Measurements from ENCODE around the gene NSMCE1. TPM values are rescaled to one million over a fixed set of nuclear protein-coding genes. Genes with fewer than 3 reads are reported as not detected.

NSMCE1 gene
- total RNA-seq, 1 donor from 2014 or later, result 33.5 TPM

DNA sequence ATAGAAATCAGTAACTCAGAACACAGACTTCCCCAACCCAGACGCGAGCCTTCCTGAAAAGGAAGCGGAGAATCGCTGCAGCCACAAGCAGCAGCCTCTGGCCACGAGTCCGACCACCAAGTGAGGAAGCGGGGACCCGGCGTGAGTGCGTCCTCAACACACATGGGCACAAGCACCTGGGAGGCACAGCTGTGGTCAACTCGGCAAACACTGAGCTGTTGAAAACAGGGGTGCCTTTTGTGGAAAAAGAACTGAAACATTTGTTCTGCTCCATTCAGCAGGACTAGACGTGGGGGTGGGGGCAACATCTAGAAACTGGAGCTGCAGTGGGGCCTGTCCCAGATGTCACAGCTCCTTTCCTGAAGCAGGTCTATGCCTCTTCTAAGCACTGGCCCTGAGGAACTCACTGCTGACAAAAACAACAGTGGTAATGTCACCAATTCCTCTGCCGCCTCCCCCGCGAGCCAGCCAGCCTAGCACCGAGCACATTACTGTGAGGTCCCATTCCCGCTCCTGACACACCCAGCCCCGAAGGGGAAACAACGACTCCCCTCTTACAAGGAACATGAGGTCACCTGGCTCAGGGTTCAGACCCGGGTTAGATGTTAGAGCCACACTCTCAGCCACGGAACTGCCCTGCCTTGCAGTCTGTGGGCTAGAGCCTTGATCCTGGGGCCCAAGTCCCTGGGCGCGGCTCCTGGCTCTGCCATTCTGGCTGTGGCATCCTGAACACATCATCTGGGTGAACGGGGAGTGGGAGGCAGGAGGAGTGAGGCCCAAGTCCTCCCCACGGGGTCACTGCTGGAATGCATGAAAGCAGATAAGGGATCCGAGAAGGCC is 36.3 kb downstream of the NSMCE1 start:
- DNase-seq (ENCODE audit: low read depth in 2 of 2), result no peak

DNA sequence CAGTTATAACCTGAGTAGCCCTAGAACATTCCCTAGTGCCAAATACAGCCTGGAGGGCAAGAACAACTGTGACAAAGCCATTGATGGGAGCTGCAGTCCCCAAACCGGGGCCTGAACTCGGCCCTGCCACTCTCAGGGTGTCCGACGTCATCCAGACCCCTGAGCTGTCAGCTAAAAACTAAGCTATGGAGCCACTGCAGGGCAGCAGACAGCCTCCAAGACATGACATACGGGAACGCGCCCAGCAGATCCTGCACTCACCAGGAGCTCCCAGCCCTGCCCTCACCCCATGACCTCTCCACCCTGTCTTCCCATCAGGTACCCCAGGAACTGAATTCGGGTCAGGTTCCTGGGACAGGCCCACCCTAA is 36.9 kb downstream of the NSMCE1 start:
- DNase-seq (ENCODE audit: low read depth in 2 of 2), result no peak

DNA sequence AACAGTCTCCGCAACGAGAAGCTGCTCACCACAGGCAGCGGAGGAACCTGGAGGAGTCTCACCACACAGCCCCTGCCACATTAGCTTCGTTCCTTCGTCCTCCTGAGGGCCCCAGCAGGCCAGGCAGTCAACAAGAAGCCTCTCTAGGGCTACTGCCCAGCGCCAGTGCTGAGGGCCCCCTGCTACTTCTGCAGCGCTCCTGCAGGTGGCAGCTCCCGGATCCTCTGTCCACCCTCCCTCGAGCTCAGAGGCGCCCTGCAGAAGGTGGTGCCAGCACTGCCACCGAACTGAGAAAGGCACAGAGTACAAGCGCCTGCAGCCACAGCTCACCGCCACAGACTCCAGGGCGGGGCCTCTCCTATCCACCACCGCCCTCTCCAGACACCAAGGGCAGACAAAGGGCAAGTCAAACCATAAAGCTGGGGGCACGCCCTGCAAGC is 38.0 kb downstream of the NSMCE1 start:
- DNase-seq (ENCODE audit: low read depth in 2 of 2), result no peak

DNA sequence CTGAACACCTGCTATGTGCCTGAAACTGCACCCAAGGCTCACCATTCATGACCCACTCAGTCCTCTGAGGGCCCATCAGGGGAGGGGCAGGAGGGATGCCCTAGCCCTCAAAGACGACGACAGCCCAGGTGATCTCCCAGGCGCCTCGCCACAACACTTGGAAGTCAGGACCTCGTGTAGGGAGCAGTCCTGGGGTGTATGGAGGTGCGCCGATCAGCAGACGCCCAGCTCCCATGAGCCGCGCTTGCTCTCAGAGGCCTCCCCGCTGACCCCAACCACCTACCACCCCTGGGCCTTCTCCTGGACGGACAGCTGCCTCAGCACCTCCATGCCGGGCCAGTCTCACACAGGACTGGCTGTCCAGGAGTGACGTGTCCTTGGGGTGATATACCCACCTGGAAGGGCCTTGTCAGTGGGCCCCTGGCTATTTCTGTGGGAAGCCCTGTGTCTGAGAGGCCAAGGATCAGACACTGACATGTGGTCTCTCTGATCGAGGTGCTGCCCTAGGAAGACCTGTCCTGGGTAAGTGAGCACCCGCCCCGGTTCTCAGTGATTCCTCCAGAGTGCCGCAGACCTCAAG is 38.6 kb downstream of the NSMCE1 start:
- no peak for DNase-seq (ENCODE audit: low read depth in 2 of 2)

DNA sequence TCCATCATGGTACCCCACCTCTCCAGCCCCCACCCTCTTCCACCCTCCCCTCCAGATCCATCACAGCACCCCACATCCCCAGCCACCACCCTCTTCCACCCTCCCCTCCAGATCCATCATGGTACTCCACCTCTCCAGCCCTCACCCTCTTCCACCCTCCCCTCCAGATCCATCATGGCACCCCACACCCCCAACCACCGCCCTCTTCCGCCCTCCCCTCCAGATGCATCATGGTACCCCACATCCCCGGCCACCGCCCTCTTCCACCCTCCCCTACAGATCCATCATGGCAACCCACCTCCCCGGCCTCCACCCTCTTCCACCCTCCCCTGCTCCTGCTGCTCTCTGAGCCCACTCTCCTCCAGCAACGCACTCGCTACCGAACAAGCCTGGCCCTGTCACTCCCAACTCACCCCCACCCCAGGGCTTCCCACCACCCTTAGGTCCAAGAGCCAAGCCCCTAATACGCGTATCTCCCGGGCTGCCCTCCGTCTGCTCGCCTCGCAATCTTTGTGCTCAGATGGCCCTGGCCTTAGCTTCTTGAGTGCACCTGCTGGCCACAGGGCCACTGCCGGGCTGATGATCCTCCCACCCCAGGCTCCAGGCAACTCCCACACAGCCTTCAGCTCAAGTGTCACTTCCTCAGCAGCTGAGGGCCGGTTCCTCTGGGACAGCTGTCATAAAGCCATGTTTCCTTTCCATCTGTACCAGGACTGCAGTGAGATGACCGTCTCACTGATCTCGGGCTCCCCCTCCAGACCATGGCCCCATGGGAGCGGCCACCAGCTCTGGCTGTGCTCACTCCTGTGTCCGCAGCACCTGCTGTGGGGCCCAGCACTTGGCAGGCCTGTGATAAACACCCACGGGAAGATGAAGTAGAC is 39.7 kb downstream of the NSMCE1 start:
- peak in 1 of 2 donors; percentile 16 for DNase-seq (ENCODE audit: low read depth in 2 of 2)

DNA sequence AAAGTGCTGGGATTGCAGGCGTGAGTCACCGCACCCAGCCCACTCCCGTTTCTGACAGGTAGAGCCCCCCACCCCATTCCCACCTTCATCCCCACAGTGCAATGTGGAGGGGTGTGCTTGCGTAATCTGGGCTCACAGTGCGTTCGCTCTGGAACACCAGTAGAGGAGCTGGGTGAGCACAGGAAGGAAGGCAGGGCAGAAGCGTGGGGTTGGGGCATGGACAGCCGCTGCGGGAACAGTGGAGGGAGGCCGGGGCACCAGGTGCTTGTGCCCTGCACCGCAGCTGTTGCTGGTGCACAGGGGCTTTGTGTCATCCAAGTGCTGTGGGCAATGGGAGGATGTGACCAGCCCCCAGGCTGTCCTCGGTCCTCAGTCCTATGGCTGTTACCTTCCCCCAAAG is 40.5 kb downstream of the NSMCE1 start:
- DNase-seq (ENCODE audit: low read depth in 2 of 2), result no peak

DNA sequence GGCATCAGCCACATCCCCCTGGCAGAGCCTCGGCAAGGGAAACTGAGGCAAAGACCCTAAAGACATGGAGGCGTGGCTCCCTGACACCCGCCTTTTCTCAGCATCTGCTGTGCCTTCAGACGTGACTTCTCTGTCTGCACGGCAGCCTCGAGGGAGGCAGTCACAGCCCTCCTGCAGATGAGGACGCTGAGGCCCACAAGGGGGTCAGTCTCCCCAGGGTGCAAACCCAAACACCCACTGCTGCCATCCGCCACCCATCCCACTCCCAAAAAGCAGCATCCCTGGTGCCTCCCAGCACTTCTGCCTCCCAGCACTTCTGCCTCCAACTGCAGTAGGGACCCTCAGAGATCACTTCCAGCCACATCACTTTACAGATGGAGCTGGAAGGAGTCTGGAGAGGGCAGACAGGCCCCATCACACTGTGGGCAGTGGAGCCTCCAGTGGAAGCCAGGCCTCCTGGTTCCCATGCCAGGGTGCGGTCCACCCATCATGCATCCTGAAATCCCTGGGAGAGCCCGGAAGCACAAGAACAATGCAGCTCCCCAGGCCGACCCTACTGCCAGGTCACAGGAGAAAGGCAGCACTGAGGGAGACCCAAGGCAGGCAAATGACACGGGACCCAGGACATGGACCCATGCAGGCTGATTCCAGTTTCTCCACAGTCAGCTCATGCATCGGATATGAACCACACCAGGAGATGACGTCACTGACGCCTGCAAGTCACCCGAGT is 41.4 kb downstream of the NSMCE1 start:
- DNase-seq (ENCODE audit: low read depth in 2 of 2), result no peak

DNA sequence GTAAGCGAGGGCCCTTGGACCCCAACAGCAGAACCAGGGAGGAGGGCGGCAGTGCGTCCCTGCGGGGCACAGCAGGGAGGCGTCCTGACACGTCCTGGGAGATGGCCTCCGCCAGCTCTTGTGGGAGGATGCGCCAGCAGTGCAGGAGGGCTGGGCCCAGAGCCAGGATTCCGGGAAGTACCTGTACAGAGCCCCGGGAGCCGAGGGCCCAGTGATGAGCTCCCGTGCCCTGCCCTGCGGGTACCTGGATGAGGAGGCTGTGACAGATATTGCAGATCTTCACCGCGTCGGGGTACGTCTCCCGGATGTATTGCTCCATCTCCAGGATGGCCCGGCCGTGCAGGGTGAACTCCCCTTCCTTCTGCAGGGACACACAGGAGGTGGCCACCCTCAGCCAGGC is 42.1 kb downstream of the NSMCE1 start:
- DNase-seq (ENCODE audit: low read depth in 2 of 2), result no peak

DNA sequence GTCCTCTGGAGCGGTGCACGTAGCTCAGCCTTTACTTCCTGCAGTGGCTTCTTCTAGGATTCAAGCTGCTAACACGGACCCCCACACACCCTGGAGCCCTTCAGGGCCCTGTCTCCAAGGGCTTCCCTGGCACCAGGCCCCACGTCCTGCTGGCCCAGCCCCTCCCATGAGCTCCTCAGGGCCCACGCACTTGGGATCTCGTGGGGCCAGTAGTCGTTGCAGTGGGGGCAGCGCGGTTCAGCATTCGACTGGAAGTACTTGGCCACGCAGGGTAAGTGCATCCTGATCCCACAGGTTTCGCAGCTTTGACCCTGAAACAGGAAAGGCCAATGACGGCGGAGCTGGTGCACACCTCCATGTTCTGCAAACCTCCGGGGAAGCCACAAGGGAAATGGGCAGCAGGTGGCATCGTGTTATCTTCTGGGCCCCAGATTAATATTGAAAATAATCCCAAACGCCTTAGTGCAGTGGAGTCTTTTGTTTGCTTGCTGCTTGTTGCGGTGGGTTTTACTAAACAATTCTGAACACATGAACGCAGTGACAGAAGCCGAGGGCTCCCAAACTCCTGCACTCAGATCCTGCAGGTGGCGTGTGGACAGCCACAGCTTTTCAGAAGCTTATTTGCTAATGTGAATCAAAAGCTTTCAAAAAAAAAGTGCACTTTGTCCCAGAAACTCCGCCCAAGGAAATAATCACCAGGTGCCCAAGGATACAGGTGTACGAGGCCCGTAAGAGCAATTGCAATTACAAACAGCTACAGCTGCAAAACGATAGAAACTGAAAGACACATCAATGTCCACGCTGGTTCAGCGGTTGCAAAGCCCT is 42.8 kb downstream of the NSMCE1 start:
- DNase-seq (ENCODE audit: low read depth in 2 of 2), result no peak

DNA sequence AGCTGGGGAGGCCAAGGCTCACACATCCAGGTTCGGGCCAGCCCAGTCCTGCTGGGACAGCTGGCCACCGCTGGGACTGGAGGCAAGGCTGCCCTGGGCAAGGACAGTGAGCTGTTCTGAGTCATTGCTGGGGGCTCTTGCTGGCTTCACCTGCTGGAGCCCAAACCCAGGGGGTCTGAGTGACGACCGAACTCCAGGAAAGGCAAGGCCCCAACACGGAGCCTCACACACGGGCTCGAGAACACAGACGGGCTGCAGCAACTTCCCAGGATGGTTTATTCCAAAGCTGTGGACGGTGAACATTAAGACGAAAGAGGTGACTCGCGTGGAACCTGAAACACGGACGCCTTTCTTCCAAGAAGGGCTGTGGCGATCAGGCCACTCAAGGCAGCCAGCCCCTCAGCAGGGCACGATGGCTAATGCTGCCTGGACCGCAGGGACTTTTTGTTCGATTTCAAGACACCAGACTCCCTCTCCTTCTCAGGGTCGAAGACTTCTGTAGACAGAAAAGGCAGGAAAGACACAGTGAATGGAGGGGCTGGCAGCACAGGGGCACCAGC is 43.8 kb downstream of the NSMCE1 start:
- no peak for DNase-seq (ENCODE audit: low read depth in 2 of 2)

DNA sequence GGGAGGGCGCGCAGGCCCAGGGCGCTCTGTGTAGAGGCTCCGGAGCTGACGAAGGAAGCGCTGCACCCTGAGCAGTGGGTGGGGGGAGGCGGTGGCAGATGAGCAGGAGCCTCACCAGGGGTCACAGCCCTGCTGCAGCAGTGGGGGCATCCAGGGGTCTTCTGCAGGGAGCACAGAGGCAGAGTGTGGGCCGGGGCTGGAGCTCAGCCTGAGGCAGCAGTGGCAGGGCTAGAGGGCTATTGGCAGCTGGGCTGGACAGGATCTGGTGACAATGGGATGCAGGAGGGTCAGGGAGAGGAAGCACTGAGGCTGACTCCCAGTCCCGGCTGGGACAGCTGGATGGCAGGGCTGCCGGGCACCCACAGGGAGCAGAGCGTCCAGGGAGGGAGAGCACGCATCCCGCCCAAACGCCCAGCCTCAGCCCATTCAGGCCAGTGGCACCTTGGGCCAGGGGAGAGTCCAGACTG is 44.3 kb downstream of the NSMCE1 start:
- DNase-seq (ENCODE audit: low read depth in 2 of 2), result no peak

DNA sequence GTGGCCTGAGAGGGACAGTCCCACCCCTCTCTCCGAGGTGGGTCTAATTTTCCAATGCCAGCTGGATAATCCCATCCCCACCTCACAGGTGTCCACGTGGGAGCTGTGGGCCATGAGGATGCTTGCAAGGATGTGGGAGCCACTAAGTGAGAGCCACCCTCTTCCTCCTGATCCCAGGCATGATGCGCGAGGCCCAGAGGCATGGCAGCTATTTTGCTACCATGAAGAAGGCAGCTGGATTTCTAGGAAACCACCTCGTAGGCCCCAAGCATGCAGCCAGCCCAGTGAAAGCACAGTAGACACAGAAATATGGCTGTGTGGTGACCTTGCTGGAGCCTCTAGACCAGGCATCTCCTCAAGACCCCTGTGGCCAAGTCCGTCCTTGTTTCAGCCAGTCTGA is 44.9 kb downstream of the NSMCE1 start:
- no peak for DNase-seq (ENCODE audit: low read depth in 2 of 2)

DNA sequence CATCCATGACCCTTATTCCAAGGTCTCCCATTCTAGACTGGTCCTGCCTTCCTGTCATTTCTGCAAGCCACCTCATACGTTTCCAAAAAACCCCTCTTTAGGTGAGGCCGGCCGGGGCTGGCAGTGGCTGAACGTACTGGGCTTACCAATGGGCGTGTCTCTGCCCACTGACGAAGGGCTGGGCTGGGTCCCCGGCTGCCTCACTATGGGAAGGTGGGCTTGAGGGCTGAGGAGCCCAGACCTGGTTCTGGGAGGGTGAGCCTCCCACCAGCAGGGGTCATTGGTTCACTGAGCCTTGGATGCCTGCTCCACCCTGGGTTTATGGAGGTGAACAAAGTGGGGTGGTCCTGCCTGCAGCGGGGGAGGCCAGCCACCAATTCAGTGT is 45.4 kb downstream of the NSMCE1 start:
- no peak for DNase-seq (ENCODE audit: low read depth in 2 of 2)

DNA sequence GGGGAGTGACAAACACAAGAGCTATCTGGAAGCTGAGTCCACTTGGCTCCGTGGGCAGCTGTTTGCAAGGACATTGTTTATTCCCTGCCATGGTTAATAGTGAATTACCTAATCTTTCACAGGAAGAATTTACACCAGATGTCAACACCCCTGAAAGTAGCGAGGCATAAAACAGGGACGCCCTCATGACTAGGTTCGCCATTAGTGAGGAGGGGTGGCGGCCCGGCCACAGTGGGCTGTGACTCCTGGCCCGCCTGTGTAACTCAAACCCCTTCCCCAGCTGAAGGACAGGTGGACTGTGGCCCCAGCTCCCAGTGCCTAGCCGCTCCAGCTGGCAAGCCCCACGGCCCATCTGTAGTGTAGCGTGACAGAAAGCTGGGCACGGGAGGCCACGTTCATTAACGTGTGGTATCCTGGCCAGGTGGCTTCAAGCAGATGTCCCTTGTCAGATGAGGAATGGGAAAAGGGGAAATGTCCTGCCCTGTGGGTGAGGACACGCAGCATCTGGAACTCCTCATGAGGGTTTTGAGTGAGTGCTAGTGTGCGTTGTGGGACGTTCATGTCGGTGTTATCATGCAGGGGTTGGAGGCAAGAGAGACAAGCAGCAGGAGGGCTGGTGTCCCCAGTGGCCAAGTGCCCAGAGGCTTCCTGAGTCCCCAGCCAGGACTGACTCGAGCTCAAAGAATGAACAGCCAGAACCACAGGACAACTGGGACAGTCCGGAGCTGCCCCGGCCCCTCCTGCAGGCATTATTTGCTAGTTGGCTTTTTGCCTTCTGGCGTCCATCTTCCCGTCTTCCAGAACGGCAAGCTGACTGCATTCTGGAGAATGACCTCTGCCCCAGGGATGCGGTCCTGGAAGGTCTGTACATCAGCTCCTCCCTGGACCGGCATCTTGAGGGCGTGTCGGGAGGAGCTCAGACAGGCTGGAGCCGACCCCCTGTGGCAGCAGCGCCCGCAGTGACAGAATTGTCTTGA is 46.0 kb downstream of the NSMCE1 start:
- DNase-seq (ENCODE audit: low read depth in 2 of 2), result no peak

DNA sequence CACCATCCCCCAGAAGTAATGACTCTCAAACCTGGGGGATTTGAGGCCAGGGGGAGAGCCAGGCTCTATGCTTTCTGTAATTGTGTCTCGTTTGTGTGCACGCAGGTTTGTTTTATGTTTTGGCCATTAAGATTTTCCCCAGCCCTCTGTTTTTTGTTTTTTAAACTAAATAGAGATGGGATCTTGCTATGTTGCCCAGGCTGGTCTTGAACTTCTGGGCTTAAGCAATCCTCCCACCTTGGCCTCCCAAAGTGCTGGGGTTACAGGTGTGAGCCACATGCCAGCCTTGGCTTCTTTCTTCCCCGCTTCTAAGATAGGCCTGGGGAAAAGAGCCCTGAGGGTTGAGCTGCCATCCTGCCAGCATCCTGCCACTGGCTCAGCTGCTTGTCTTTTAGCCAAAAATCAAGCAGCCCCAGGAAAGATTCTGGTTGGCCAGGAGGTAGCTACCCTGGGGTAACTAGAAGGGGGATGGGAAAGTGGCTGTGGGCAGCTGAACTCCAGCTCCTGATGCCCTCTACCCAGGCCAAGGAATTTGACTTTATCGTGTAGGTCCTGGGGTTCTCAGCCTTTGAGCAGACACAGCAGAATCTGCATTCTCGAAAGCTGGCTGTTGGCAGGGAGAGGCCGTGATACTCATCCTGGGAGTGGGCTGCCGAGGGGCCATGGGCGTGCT is 46.9 kb downstream of the NSMCE1 start:
- DNase-seq (ENCODE audit: low read depth in 2 of 2), result no peak

DNA sequence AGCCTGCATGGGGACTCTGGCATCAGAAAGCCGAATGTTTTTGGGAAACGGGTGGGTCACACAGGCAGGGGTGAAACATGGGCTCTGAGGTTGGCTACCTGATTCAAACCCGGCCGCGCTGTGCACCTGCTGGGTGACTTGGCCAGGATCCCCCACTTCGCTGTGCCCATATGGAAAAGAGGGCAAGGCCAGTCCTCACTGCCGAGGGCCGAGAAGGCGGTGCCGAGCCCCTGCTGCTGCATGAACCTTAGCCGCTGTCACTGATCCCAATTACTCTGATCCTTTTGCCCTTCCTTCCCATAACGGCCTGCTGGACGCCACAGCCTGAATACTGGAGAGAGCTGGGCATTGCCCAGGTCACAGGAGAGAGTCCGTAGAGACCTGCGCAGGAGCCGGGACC is 47.6 kb downstream of the NSMCE1 start:
- no peak for DNase-seq (ENCODE audit: low read depth in 2 of 2)

DNA sequence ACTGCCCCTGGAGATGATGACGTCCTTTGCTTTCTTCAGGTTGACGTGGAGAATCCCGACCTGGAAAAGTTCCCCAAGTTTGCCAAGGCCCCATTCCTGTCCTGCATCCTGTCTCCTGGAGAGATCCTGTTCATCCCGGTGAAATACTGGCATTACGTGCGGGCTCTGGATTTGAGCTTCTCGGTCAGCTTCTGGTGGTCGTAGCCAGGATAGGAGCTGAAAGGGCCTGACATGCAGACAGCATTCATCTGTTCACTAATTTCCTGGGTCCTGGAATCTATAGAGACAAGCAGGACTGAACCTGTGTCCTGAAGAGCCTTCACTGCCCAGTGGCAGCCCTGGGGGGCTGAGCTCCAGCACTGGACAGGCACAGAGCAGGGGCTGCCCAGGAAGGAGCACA is 48.0 kb downstream of the NSMCE1 start:
- no peak for DNase-seq (ENCODE audit: low read depth in 2 of 2)

DNA sequence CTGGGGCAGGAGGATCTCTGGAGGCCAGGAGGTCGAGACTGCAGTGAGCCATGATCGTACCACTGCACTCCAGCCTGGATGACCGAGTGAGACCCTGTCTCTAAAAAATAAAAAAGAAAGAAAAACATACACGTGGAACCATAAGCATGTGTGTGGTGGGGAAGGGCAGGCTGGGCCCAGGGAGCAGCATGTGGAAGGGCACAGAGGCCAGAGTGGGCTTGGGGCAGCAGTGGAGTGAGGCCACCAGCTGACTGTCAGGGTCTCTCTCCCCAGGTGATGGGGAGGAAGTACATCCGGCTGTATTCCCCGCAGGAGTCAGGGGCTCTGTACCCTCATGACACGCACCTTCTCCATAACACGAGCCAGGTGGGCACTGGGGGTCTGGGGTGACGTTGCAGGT is 48.5 kb downstream of the NSMCE1 start:
- no peak for DNase-seq (ENCODE audit: low read depth in 2 of 2)

DNA sequence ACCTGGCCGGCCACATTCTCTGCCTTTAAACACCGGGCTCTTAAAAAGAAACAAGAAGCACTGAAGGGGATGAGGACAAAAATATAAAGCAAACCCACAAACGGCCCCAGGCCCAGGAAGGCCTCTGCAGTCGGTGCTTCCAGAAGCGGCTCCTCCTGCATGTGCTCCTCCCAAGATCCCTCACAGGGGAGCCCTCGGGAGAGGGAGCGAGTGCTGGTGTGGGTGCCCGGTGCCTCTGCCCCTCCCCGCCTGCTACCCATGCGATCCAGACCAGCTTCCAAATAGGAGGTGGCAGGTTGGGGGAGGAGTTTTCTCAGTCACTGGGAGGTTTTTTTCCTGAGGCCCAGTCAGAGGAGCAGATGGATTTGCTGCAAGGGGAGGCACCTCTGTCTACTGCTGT is 49.4 kb downstream of the NSMCE1 start:
- no peak for DNase-seq (ENCODE audit: low read depth in 2 of 2)

All from dermis microvascular lymphatic vessel endothelial cell (primary cell).